NT2/D1 (cell line): ENCODE data around the gene SLC22A5.
A peak's percentile ranks its signal among the peaks of the same experiment; 100 is the strongest.

ENCODE experiments used
- DNase-seq: peaks from one replicate; pipeline ENCODE4 v3.0.0-alpha.2; 2011; ENCODE audit warnings: low read depth, low spot score
- H3K27me3 ChIP-seq: 2 replicates; pipeline ENCODE4 v1.6.0; 2011; ENCODE audit warnings: mild to moderate bottlenecking; ENCODE audit not compliant: insufficient read length, insufficient read depth
- H3K36me3 ChIP-seq: 2 replicates; pipeline ENCODE4 v1.6.1; 2011; ENCODE audit warnings: mild to moderate bottlenecking, low read length, mixed read lengths; ENCODE audit not compliant: insufficient read depth, insufficient read length
- H3K4me1 ChIP-seq: 2 replicates; pipeline ENCODE4 v1.5.1; 2011; ENCODE audit not compliant: insufficient read depth, insufficient read length
- H3K4me3 ChIP-seq: 2 replicates; pipeline ENCODE4 v1.5.1; 2011; ENCODE audit warnings: low read depth; ENCODE audit not compliant: insufficient read length
- H3K9ac ChIP-seq: 2 replicates; pipeline ENCODE4 v1.6.0; 2011; ENCODE audit warnings: low read depth; ENCODE audit not compliant: insufficient read length
- H3K9me3 ChIP-seq: 2 replicates; pipeline ENCODE4 v1.5.1; 2011; ENCODE audit warnings: mild to moderate bottlenecking, low read length; ENCODE audit not compliant: insufficient read depth
- SUZ12 ChIP-seq: IDR thresholded peaks from 2 replicates; pipeline ENCODE4 v1.6.1; 2011; ENCODE audit not compliant: insufficient read length, insufficient read depth; ENCODE audit errors: extremely low read depth
- YY1 ChIP-seq: IDR thresholded peaks from 2 replicates; pipeline ENCODE4 v1.6.1; 2011; ENCODE audit not compliant: insufficient read length, insufficient read depth
- ZNF274 ChIP-seq: IDR thresholded peaks from 2 replicates; pipeline ENCODE4 v1.6.1; 2011; ENCODE audit warnings: mild to moderate bottlenecking, low read depth, low read length

Gene SLC22A5

GRCh38 chr5:132416306-132417009 is 46.9 kb downstream of the SLC22A5 start:
- no peak for DNase-seq
- Histone ChIP-seq H3K36me3 (no peaks in the 10 kb centered on the region), H3K4me1 (no peaks in the 10 kb centered on the region), H3K27me3 (no peaks in the 10 kb centered on the region), H3K9me3 (no peaks in the 10 kb centered on the region), H3K4me3 (no peak overlapping the region), H3K9ac (no peak overlapping the region)
- TF ChIP-seq ZNF274 (no peak), SUZ12 (no peak), YY1 (no peak)

GRCh38 chr5:132417010-132417439 is 47.5 kb downstream of the SLC22A5 start:
- Histone ChIP-seq H3K9me3 (no peaks in the 10 kb centered on the region), H3K9ac (no peak overlapping the region), H3K36me3 (no peaks in the 10 kb centered on the region), H3K4me1 (no peaks in the 10 kb centered on the region), H3K27me3 (no peaks in the 10 kb centered on the region), H3K4me3 (no peak overlapping the region)
- no peak for DNase-seq
- no peak for TF ChIP-seq SUZ12

GRCh38 chr5:132417461-132417860 is 48.0 kb downstream of the SLC22A5 start:
- H3K9ac ChIP-seq = no peak overlapping the region
- H3K9me3 ChIP-seq = no peaks in the 10 kb centered on the region
- H3K27me3 ChIP-seq = no peaks in the 10 kb centered on the region
- TF ChIP-seq SUZ12 (no peak), YY1 (no peak), ZNF274 (no peak)
- no peaks in the 10 kb centered on the region for H3K4me1 ChIP-seq
- DNase-seq = no peak
- H3K4me3 ChIP-seq = no peak overlapping the region
- H3K36me3 ChIP-seq = no peaks in the 10 kb centered on the region

DNA sequence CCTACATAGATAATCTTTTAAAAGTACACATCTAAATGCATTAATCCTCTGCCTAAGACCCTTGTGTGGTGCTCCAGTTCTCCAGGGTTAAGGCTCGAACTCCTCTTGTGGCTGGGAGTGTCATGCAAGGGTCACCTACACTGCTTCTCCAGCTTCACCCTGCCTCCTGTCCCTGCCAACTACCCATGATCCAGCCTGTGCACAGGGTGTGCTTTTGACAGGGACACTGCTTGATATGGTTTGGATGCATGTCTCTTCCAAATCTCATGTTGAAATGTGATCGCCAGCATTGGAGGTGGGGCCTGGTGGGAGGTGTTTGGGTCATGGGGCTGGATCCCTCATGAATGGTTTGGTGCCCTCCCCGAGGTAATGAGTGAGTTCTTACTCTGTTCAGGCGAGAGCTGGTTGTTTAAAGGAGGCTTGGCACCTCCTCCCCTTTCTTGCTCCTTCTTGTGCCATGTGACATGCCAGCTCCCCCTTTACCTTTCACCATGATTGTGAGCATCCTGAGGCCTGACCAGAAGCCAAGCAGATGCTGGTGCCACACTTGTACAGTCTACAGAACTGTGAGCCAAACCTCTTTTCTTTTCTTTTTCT is 48.5 kb downstream of the SLC22A5 start:
- DNase-seq = no peak
- no peaks in the 10 kb centered on the region for H3K27me3 ChIP-seq
- no peak overlapping the region for H3K9ac ChIP-seq
- no peak overlapping the region for H3K4me3 ChIP-seq
- no peaks in the 10 kb centered on the region for H3K9me3 ChIP-seq
- TF ChIP-seq ZNF274 (no peak), YY1 (no peak), SUZ12 (no peak)
- no peaks in the 10 kb centered on the region for H3K36me3 ChIP-seq
- H3K4me1 ChIP-seq = no peaks in the 10 kb centered on the region

DNA sequence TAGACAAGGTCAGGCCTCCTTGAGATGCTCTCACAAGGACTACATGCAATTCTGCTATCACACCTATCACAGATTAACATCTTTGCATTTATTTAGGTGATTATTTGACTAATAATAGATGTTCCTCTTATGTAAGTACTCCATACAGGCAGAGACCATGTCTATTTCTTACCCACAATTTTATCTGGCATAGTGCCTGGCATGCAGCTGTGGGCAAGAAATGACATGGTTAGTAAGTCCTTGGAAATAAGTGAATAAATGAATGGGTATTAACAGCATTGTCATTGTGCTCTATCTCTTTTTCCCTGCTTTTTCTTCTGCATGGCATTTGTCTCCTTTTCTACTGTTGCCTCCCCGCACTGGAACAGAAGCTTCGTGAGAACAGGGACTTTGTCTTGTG is 49.4 kb downstream of the SLC22A5 start:
- H3K27me3 ChIP-seq = no peaks in the 10 kb centered on the region
- H3K4me3 ChIP-seq = no peak overlapping the region
- DNase-seq = no peak
- no peaks in the 10 kb centered on the region for H3K9me3 ChIP-seq
- no peak overlapping the region for H3K9ac ChIP-seq
- no peaks in the 10 kb centered on the region for H3K4me1 ChIP-seq
- TF ChIP-seq ZNF274 = no peak
- TF ChIP-seq YY1 = no peak
- no peak for TF ChIP-seq SUZ12
- no peaks in the 10 kb centered on the region for H3K36me3 ChIP-seq

DNA sequence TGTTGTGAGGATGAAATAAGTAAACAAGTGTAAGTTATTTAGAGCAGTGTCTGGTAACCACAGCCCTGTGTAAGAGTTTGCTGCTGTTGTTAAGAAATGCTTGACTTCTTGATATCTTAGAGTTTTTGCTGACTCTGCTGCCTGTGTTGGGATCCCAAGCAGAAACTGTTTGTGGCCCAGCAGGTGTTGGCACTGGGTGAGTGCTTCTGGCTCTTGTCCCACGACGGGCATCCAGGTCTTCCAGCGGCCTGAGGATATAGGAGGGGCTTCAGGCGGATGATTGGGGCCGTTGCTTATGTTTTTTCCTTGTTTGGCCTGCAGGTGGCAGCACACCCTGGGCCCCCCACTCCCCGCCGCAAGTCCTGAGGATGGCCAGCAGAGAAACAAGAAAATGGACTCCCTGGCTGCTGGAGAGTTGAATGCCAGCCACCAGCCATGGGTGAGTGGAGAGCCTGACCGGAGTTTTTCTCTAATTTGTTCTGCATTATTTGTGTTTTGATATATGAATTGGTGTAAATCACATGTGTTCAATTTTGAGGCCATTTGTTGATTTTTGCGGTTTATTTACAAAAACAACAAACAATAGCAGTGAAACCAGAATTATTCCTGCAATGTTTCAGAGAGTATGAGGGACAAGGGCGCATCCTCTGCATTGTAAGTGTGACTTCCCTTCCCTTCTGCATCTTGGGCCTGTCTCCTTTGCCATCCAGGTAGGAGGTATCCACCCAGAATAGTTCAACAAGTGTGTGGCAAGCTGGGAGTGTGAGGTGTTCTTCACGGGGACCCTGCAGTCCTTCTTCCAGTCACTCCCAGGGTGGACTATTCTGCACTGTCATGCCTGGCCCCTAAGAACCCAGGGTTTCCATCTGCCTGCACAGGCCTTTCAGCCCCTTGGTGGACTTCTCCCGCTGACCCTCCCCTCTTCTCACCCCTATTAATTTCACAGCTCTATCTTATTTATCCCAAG is 50.3 kb downstream of the SLC22A5 start:
- Histone ChIP-seq H3K36me3 (no peaks in the 10 kb centered on the region), H3K4me3 (no peak overlapping the region), H3K4me1 (no peaks in the 10 kb centered on the region), H3K9ac (no peak overlapping the region), H3K9me3 (no peaks in the 10 kb centered on the region), H3K27me3 (no peaks in the 10 kb centered on the region)
- TF ChIP-seq YY1 = no peak
- no peak for TF ChIP-seq SUZ12
- TF ChIP-seq ZNF274 = no peak
- peak; percentile 52 for DNase-seq
